B cell (primary cell): Measurements from ENCODE around the gene CIP2A. TPM values are rescaled to one million over a fixed set of nuclear protein-coding genes. Genes with fewer than 3 reads are reported as not detected.

ENCODE experiments used
- ATAC-seq: fragments of 200-7000 bp; cut with Tn5 transposase; one replicate; pipeline ENCODE4 v1.10.0; 2021; ENCODE audit warnings: low read depth, mild to moderate bottlenecking, moderate number of reproducible peaks, moderate library complexity
- CTCF ChIA-PET: fragments of 350-600 bp; sonication (Branson Sonifier 250); formaldehyde crosslinking; loops from one replicate; lab custom pipeline; 2021; ENCODE audit warnings: antibody characterized with exemption, inconsistent platforms; lab: Charles Lee
- POLR2A ChIA-PET: fragments of 350-600 bp; sonication (Branson Sonifier 250); formaldehyde crosslinking; loops from one replicate; lab custom pipeline; 2021; ENCODE audit warnings: antibody characterized with exemption; lab: Charles Lee
- DNase-seq: peaks from one replicate; pipeline ENCODE4 v3.0.0; 2013
- H2AFZ ChIP-seq: 2 replicates; pipeline ENCODE4 v1.6.1; 2012; ENCODE audit warnings: mild to moderate bottlenecking, low read depth, low read length; ENCODE audit not compliant: insufficient read depth, poor library complexity, severe bottlenecking
- H3K27ac ChIP-seq, 2 donors: 1 replicate in 1 of 2; 2 replicates in 1 of 2; pipeline ENCODE4 v1.5.1; 2012 to 2013; ENCODE audit warnings: low read length in 2 of 2, mild to moderate bottlenecking in 2 of 2, moderate library complexity in 1 of 2
- H3K27me3 ChIP-seq, 4 experiments: fragments of 200-600 bp in 1 of 4; sonication (generic) in 1 of 4; replicated peaks in 1 of 4; 1 replicate in 2 of 4; 2 replicates in 2 of 4; pipeline versions ENCODE4 v1.6.1 to v1.7.0; 2013 to 2016; ENCODE audit warnings: low read length in 3 of 4, mild to moderate bottlenecking in 2 of 4, mixed read lengths in 1 of 4, moderate library complexity in 1 of 4; ENCODE audit not compliant: insufficient read depth in 4 of 4, control insufficient read depth in 3 of 4; ENCODE audit errors: control extremely low read depth in 1 of 4
- H3K36me3 ChIP-seq, 2 experiments: replicated peaks in 1 of 2; 1 replicate in 1 of 2; 2 replicates in 1 of 2; pipeline versions ENCODE4 v1.6.1 to v1.7.1; 2013; ENCODE audit warnings: low read length in 1 of 2; ENCODE audit not compliant: insufficient read depth in 2 of 2, control insufficient read depth in 1 of 2; ENCODE audit errors: control extremely low read depth in 1 of 2, extremely low read depth in 1 of 2
- H3K4me1 ChIP-seq, 2 donors: fragments of 200-600 bp in 1 of 2; sonication (generic) in 1 of 2; 1 replicate in 1 of 2; 2 replicates in 1 of 2; pipeline versions ENCODE4 v1.5.1 to v1.6.1; 2013 to 2017; ENCODE audit warnings: low read length in 2 of 2; ENCODE audit not compliant: control insufficient read depth in 2 of 2, insufficient read depth in 2 of 2
- H3K4me2 ChIP-seq: replicated peaks from 2 replicates; pipeline ENCODE3; 2012; ENCODE audit warnings: mild to moderate bottlenecking, low read depth, low read length; ENCODE audit not compliant: poor library complexity, severe bottlenecking
- H3K4me3 ChIP-seq, 5 experiments: fragments of 200-600 bp in 1 of 5; sonication (generic) in 1 of 5; 1 replicate in 3 of 5; 2 replicates in 2 of 5; pipeline versions ENCODE4 v1.5.1 to v1.7.0; 2011 to 2016; ENCODE audit warnings: low read length in 4 of 5, mild to moderate bottlenecking in 4 of 5, low read depth in 2 of 5, control low read depth in 1 of 5, moderate library complexity in 1 of 5; ENCODE audit not compliant: insufficient read depth in 1 of 5; ENCODE audit errors: control extremely low read depth in 1 of 5, extremely low read depth in 1 of 5
- H3K79me2 ChIP-seq: fragments of 200-600 bp; sonication (generic); one replicate; pipeline ENCODE4 v1.6.0; 2016; ENCODE audit warnings: low read length; ENCODE audit not compliant: control insufficient read depth, insufficient read depth
- H3K9ac ChIP-seq: fragments of 200-600 bp; sonication (generic); 2 replicates; pipeline ENCODE4 v1.6.1; 2017; ENCODE audit warnings: mild to moderate bottlenecking, low read length, moderate library complexity
- H3K9me3 ChIP-seq, 3 donors: one replicate each; pipeline versions ENCODE4 v1.6.1 to v1.7.1; 2013; ENCODE audit warnings: low read length in 2 of 3; ENCODE audit not compliant: control insufficient read depth in 2 of 3, insufficient read depth in 1 of 3; ENCODE audit errors: control extremely low read depth in 1 of 3
- H4K20me1 ChIP-seq: 2 replicates; pipeline ENCODE4 v1.6.0; 2012; ENCODE audit warnings: mild to moderate bottlenecking, low read length; ENCODE audit not compliant: insufficient read depth, control insufficient read depth, poor library complexity, severe bottlenecking
- H3K27ac Mint-ChIP-seq: one replicate; pipeline ENCODE4 v1.8.0; 2021; ENCODE audit warnings: mixed read lengths
- H3K27me3 Mint-ChIP-seq: one replicate; pipeline ENCODE4 v1.8.0; 2021; ENCODE audit warnings: mixed read lengths
- H3K4me1 Mint-ChIP-seq: one replicate; pipeline ENCODE4 v1.8.0; 2021; ENCODE audit warnings: mixed read lengths
- H3K4me3 Mint-ChIP-seq: one replicate; pipeline ENCODE4 v1.8.0; 2021; ENCODE audit warnings: mixed read lengths
- H3K9me3 Mint-ChIP-seq: one replicate; pipeline ENCODE4 v1.8.0; 2022; ENCODE audit warnings: mixed read lengths; ENCODE audit not compliant: insufficient read depth
- EZH2 ChIP-seq: IDR thresholded peaks from 2 replicates; pipeline ENCODE4 v1.6.1; 2012; ENCODE audit warnings: borderline replicate concordance, low read depth, mild to moderate bottlenecking, moderate library complexity, low read length; ENCODE audit not compliant: insufficient read depth, poor library complexity, severe bottlenecking
- WGBS: methylation state at CpG from one replicate; pipeline ENCODE4 v1.1.5; 2013; ENCODE audit warnings: missing lambda C conversion rate; ENCODE audit not compliant: insufficient coverage; 5-methylcytosine and 5-hydroxymethylcytosine counted together
- intact Hi-C: fragments of 100-400 bp; cut with micrococcal nuclease; formaldehyde crosslinking; loops from one replicate; pipeline ENCODE4 v1.10.0; 2022
- polyA plus RNA-seq: library from polyadenylated mRNA; depleted of rRNA; stranded (reverse); fragments of >200 nt; gene quantifications from 2 replicates; pipeline ENCODE4 v1.2.3, GENCODE V29; 2012
- total RNA-seq, 2 donors: library from RNA; stranded (reverse); fragments of 120-200 nt in 1 of 2; gene quantifications; 1 replicate in 1 of 2; 2 replicates in 1 of 2; pipeline versions ENCODE4 v1.2.3 to v1.2.4, GENCODE V29; 2013 to 2022
- TF ChIP-seq, protein P1 (sequence below): fragments of 200-600 bp; IDR thresholded peaks from one replicate; pipeline ENCODE4 v1.8.0; 2022; ENCODE audit warnings: antibody characterized with exemption, mild to moderate bottlenecking

CIP2A gene
- total and polyA plus RNA-seq, 2 donors (not counting 1 experiment from before 2014, with no cell fraction given): 2.3 to 11.0 TPM

DNA sequence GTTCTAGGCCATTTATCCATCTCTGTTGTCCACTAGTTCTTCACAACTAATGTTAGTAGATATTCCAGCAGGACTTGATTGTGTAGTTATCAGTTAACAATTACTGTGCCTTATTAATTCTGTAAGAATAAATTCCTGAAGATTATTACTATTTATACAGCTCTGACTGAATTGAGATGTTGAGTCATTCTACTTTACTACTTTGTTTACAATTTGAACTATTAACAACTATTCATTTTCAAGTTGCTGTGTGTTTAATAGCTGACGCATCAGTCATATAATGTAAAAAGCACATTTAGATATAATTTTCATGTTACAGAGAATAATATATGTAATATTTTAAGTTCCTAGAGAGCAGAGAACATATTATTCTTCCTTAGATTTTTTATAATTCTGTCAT is 21.4 kb upstream of the CIP2A start:
- no peak overlapping the region for H3K27ac Mint-ChIP-seq

DNA sequence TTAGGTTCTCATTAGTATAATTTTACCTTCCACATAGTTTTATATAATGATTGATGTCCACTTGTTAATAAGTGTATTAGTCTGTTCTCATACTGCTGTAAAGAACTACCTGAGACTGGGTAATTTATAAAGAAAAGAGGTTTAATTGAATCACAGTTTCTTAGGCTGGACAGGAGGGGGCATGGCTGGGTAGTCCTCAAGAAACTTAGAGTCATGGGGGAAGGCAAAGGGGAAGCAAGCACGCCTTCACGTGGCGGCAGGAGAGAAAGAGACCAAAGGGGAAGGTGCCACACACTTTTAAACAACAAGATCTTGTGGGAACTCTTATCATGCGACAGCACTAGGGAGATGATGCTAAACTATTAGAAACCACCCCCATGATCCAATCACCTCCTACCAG is 19.5 kb upstream of the CIP2A start:
- Mint-ChIP-seq H3K4me1 (peaks cover 6% of the 10 kb centered on the region), H3K4me3 (no peak overlapping the region), H3K9me3 (no peaks in the 10 kb centered on the region), H3K27ac (no peak overlapping the region), H3K27me3 (no peaks in the 10 kb centered on the region)
- no peaks in the 10 kb centered on the region for H3K27me3 ChIP-seq
- POLR2A ChIA-PET: no interaction called here
- H3K9ac ChIP-seq: no peak overlapping the region
- no peak for DNase-seq
- peaks cover 6% of the 10 kb centered on the region for H3K79me2 ChIP-seq
- no peak overlapping the region for H3K27ac ChIP-seq
- TF ChIP-seq EZH2: no peak
- TF ChIP-seq, protein P1, sequence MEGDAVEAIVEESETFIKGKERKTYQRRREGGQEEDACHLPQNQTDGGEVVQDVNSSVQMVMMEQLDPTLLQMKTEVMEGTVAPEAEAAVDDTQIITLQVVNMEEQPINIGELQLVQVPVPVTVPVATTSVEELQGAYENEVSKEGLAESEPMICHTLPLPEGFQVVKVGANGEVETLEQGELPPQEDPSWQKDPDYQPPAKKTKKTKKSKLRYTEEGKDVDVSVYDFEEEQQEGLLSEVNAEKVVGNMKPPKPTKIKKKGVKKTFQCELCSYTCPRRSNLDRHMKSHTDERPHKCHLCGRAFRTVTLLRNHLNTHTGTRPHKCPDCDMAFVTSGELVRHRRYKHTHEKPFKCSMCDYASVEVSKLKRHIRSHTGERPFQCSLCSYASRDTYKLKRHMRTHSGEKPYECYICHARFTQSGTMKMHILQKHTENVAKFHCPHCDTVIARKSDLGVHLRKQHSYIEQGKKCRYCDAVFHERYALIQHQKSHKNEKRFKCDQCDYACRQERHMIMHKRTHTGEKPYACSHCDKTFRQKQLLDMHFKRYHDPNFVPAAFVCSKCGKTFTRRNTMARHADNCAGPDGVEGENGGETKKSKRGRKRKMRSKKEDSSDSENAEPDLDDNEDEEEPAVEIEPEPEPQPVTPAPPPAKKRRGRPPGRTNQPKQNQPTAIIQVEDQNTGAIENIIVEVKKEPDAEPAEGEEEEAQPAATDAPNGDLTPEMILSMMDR: no peak
- H2AFZ ChIP-seq: no peak overlapping the region
- CTCF ChIA-PET: no interaction called here
- H3K36me3 ChIP-seq: peaks cover 0 to 8% of the 10 kb centered on the region in 2 experiments
- no CpG with 5 or more reads among the region's 4 CpGs for WGBS
- intact Hi-C loops: no loop called here
- peaks cover 6 to 10% of the 10 kb centered on the region in 2 donors for H3K4me1 ChIP-seq
- ATAC-seq: no peak
- H3K4me3 ChIP-seq: no peak overlapping the region
- no peaks in the 10 kb centered on the region for H4K20me1 ChIP-seq
- no peak overlapping the region for H3K4me2 ChIP-seq
- no peaks in the 10 kb centered on the region for H3K9me3 ChIP-seq

More for the DNA sequence above, 21.4 kb upstream of the CIP2A start:
- Histone ChIP-seq H3K4me3 (no peak overlapping the region), H3K4me2 (no peak overlapping the region), H3K27me3 (no peaks in the 10 kb centered on the region), H4K20me1 (no peaks in the 10 kb centered on the region), H3K36me3 (peaks cover 0 to 8% of the 10 kb centered on the region in 2 experiments), H2AFZ (no peak overlapping the region), H3K79me2 (no peaks in the 10 kb centered on the region), H3K27ac (no peak overlapping the region), H3K9me3 (no peaks in the 10 kb centered on the region), H3K9ac (no peak overlapping the region), H3K4me1 (no peaks in the 10 kb centered on the region)
- intact Hi-C loops: no loop called here
- Mint-ChIP-seq H3K9me3 (no peaks in the 10 kb centered on the region), H3K27me3 (no peaks in the 10 kb centered on the region), H3K4me1 (no peaks in the 10 kb centered on the region), H3K4me3 (no peak overlapping the region)
- DNase-seq (no peak), ATAC-seq (no peak)
- ChIA-PET POLR2A (no interaction called here), CTCF (interaction anchor here (1.1 kb wide), 1 partner anchor 21 kb away, joined by 3 read pairs; the partner anchor contains the start of genes CIP2A and DZIP3)
- no CpG with 5 or more reads among the region's 1 CpG for WGBS
- TF ChIP-seq, protein P1: no peak
- no peak for TF ChIP-seq EZH2
